CD4-positive, alpha-beta T cell treated with Interferon alpha-2 for 1 hour (primary cell): ENCODE data around the gene HOXA3.
A peak's percentile ranks its signal among the peaks of the same experiment; 100 is the strongest.

Experiments
- DNase-seq, 2 donors: peaks; one replicate each; pipeline ENCODE4 v3.0.0-alpha.2; 2020 to 2022

Gene HOXA3

GRCh38 chr7:27165089-27165995, 13.0 kb upstream of the HOXA3 start, which contains the start of gene HOXA9:
Gene HOXA9 (minus strand): TSS chr7:27165537. CDS start chr7:27165457, 80 bp downstream.
- DNase-seq = peak in 1 of 2 donors; percentile 55

- DNase-seq = no peak
Observed at GRCh38 chr7:27164367-27165088, 12.1 kb upstream of the HOXA3 start.

- DNase-seq = no peak
Observed at GRCh38 chr7:27164045-27164366, 11.6 kb upstream of the HOXA3 start.

GRCh38 chr7:27163288-27164044, 11.1 kb upstream of the HOXA3 start:
- no peak for DNase-seq

GRCh38 chr7:27162561-27163287, 10.3 kb upstream of the HOXA3 start:
- no peak for DNase-seq

GRCh38 chr7:27161721-27162560, 9.6 kb upstream of the HOXA3 start:
- no peak for DNase-seq

- DNase-seq = peak in 1 of 2 donors; percentile 43
Observed at GRCh38 chr7:27161214-27161720, 8.9 kb upstream of the HOXA3 start.

GRCh38 chr7:27160546-27161213, 8.3 kb upstream of the HOXA3 start:
- DNase-seq = peak; percentile 82 to 86

- DNase-seq = no peak
Observed at GRCh38 chr7:27160145-27160545, 7.8 kb upstream of the HOXA3 start.

GRCh38 chr7:27159266-27160144, 7.1 kb upstream of the HOXA3 start:
- DNase-seq = no peak

- DNase-seq = no peak
Observed at GRCh38 chr7:27158436-27159265, 6.3 kb upstream of the HOXA3 start.

GRCh38 chr7:27157702-27158431, 5.5 kb upstream of the HOXA3 start:
- no peak for DNase-seq

- DNase-seq = no peak
Observed at GRCh38 chr7:27156916-27157701, 4.7 kb upstream of the HOXA3 start.

- DNase-seq = no peak
Observed at GRCh38 chr7:27156508-27156898, 4.1 kb upstream of the HOXA3 start, which contains the start of gene HOXA7. Gene HOXA7 (minus strand): TSS chr7:27156675. CDS start chr7:27156545, 130 bp downstream.

- DNase-seq = no peak
Observed at GRCh38 chr7:27155816-27156507, 3.6 kb upstream of the HOXA3 start.
